GM19463 (cell line): ENCODE measurements around the gene PPFIA1.
"Not testable (repeated sequence)": the region's sequence is repeated elsewhere in the genome, so short reads cannot be mapped to it uniquely, and the experiment has no call there.

ENCODE experiments used
- ATAC-seq: cut with Tn5 transposase; IDR thresholded peaks from one replicate; pipeline ENCODE4 v1.9.1; 2021; ENCODE audit warnings: mild to moderate bottlenecking, moderate library complexity; ENCODE audit not compliant: unreplicated experiment

PPFIA1 gene

GRCh38 chr11:70323806-70324205 lies 53.3 kb downstream of the PPFIA1 start:
- ATAC-seq = no peak

GRCh38 chr11:70324376-70325115 lies 54.1 kb downstream of the PPFIA1 start:
- no peak for ATAC-seq

- ATAC-seq = no peak
These were observed 55.3 kb downstream of the PPFIA1 start for GRCh38 chr11:70325824-70326223.

GRCh38 chr11:70326365-70326811 lies 55.9 kb downstream of the PPFIA1 start:
- ATAC-seq = no peak

GRCh38 chr11:70326833-70327232 lies 56.3 kb downstream of the PPFIA1 start:
- no peak for ATAC-seq

GRCh38 chr11:70327717-70328116 lies 57.2 kb downstream of the PPFIA1 start:
- no peak for ATAC-seq

GRCh38 chr11:70328556-70328955 lies 58.1 kb downstream of the PPFIA1 start:
- ATAC-seq = no peak

GRCh38 chr11:70331320-70331843 lies 60.9 kb downstream of the PPFIA1 start:
- ATAC-seq = not testable (repeated sequence)

GRCh38 chr11:70331901-70332300 lies 61.4 kb downstream of the PPFIA1 start:
- ATAC-seq = no peak

- ATAC-seq = no peak
These were observed 62.1 kb downstream of the PPFIA1 start for GRCh38 chr11:70332567-70332966.

GRCh38 chr11:70333261-70333660 lies 62.8 kb downstream of the PPFIA1 start:
- no peak for ATAC-seq

- ATAC-seq = no peak
These were observed 64.0 kb downstream of the PPFIA1 start for GRCh38 chr11:70334351-70334995.

GRCh38 chr11:70335511-70335910 lies 65.0 kb downstream of the PPFIA1 start:
- no peak for ATAC-seq

- no peak for ATAC-seq
These were observed 68.1 kb downstream of the PPFIA1 start for GRCh38 chr11:70338594-70338993.

GRCh38 chr11:70339066-70339465 lies 68.6 kb downstream of the PPFIA1 start:
- no peak for ATAC-seq

- ATAC-seq = no peak
These were observed 71.5 kb downstream of the PPFIA1 start for GRCh38 chr11:70341881-70342429.

- ATAC-seq = no peak
These were observed 73.1 kb downstream of the PPFIA1 start for GRCh38 chr11:70343636-70344035.

GRCh38 chr11:70348191-70348590 lies 77.7 kb downstream of the PPFIA1 start:
- no peak for ATAC-seq

- ATAC-seq = no peak
These were observed 78.1 kb downstream of the PPFIA1 start for GRCh38 chr11:70348608-70349007.

- no peak for ATAC-seq
These were observed 81.2 kb downstream of the PPFIA1 start for GRCh38 chr11:70351646-70352045.

- no peak for ATAC-seq
These were observed 81.6 kb downstream of the PPFIA1 start for GRCh38 chr11:70352100-70352499.

- no peak for ATAC-seq
These were observed 82.1 kb downstream of the PPFIA1 start for GRCh38 chr11:70352601-70353000.
